ENCODE data around the gene GPR143. TPM values are rescaled to one million over a fixed set of nuclear protein-coding genes. Genes with fewer than 3 reads are reported as not detected.

Gene GPR143
- total and polyA plus RNA-seq, 3 experiments from 2014 or later = 0.15 TPM; not detected in 2

GRCh38 chrX:9710332-9710731 lies 55.3 kb downstream of the GPR143 start:
- Histone ChIP-seq H3K4me3 (ENCODE audit: low read length) (no peak overlapping the region), H3K27me3 (ENCODE audit: insufficient read depth, low read length, poor library complexity, severe bottlenecking) (no peaks in the 10 kb centered on the region), H3K9me3 (ENCODE audit: low read length) (no peaks in the 10 kb centered on the region), H3K27ac (ENCODE audit: low read depth, low read length) (no peak overlapping the region), H3K36me3 (ENCODE audit: insufficient read depth, low read length) (peaks cover 14% of the 10 kb centered on the region), H3K4me1 (ENCODE audit: insufficient read depth, low read length) (no peaks in the 10 kb centered on the region)
- peaks cover 4 to 52% (median 11%) of the 10 kb centered on the region in 3 donors for H3K36me3 Mint-ChIP-seq
- H3K4me1 Mint-ChIP-seq = peaks cover 8 to 13% (median 12%) of the 10 kb centered on the region in 3 donors
- no peak overlapping the region for H3K27ac Mint-ChIP-seq
- POLR2A ChIA-PET = no interaction called here
- CTCF ChIA-PET = interaction anchor here (1.6 kb wide), 1 partner anchor 966 kb away, joined by 6 read pairs; no protein-coding TSS in a partner anchor
- no peaks in the 10 kb centered on the region for H3K27me3 Mint-ChIP-seq
- DNase-seq = no peak
- H3K9me3 Mint-ChIP-seq = no peaks in the 10 kb centered on the region
- H3K4me3 Mint-ChIP-seq = no peak overlapping the region

GRCh38 chrX:9708923-9709553 lies 56.6 kb downstream of the GPR143 start:
- H3K27ac Mint-ChIP-seq = peak overlapping the region in 4 of 8 donors; percentile 19 to 76 (median 24)
- Histone ChIP-seq H3K9me3 (ENCODE audit: low read length) (no peaks in the 10 kb centered on the region), H3K4me1 (ENCODE audit: insufficient read depth, low read length) (no peaks in the 10 kb centered on the region), H3K36me3 (ENCODE audit: insufficient read depth, low read length) (peaks cover 14% of the 10 kb centered on the region), H3K27ac (ENCODE audit: low read depth, low read length) (no peak overlapping the region), H3K27me3 (ENCODE audit: insufficient read depth, low read length, poor library complexity, severe bottlenecking) (no peaks in the 10 kb centered on the region), H3K4me3 (ENCODE audit: low read length) (no peak overlapping the region)
- H3K27me3 Mint-ChIP-seq = no peaks in the 10 kb centered on the region
- H3K9me3 Mint-ChIP-seq = peaks cover 0 to 3% (median 0%) of the 10 kb centered on the region in 5 donors
- ChIA-PET POLR2A (no interaction called here), CTCF (interaction anchor here (0.5 to 1.6 kb wide), 2 partner anchors 144 to 965 kb away, joined by 3 to 6 read pairs; no protein-coding TSS in a partner anchor)
- H3K36me3 Mint-ChIP-seq = peaks cover 4 to 49% (median 18%) of the 10 kb centered on the region in 3 donors
- peaks cover 8 to 13% (median 12%) of the 10 kb centered on the region in 3 donors for H3K4me1 Mint-ChIP-seq
- H3K4me3 Mint-ChIP-seq = peak overlapping the region in 1 of 7 donors; percentile 72
- DNase-seq = peak; percentile 64 to 81 (median 71)

- H3K27ac ChIP-seq (ENCODE audit: low read depth, low read length) = no peak overlapping the region
- DNase-seq = no peak
- H3K4me3 Mint-ChIP-seq = no peak overlapping the region
- ChIA-PET CTCF (no interaction called here), POLR2A (no interaction called here)
- no peak overlapping the region for H3K27ac Mint-ChIP-seq
- H3K27me3 Mint-ChIP-seq = no peaks in the 10 kb centered on the region
- H3K27me3 ChIP-seq (ENCODE audit: insufficient read depth, low read length, poor library complexity, severe bottlenecking) = no peaks in the 10 kb centered on the region
- peaks cover 8 to 13% (median 12%) of the 10 kb centered on the region in 3 donors for H3K4me1 Mint-ChIP-seq
- H3K9me3 ChIP-seq (ENCODE audit: low read length) = no peaks in the 10 kb centered on the region
- H3K36me3 Mint-ChIP-seq = peaks cover 6 to 48% (median 22%) of the 10 kb centered on the region in 3 donors
- H3K4me3 ChIP-seq (ENCODE audit: low read length) = no peak overlapping the region
- H3K4me1 ChIP-seq (ENCODE audit: insufficient read depth, low read length) = no peaks in the 10 kb centered on the region
- H3K9me3 Mint-ChIP-seq = peaks cover 0 to 3% (median 0%) of the 10 kb centered on the region in 5 donors
- peaks cover 14% of the 10 kb centered on the region for H3K36me3 ChIP-seq (ENCODE audit: insufficient read depth, low read length)
Measured at GRCh38 chrX:9708086-9708485, 57.6 kb downstream of the GPR143 start.

- Histone ChIP-seq H3K36me3 (ENCODE audit: insufficient read depth, low read length) (peaks cover 14% of the 10 kb centered on the region), H3K27ac (ENCODE audit: low read depth, low read length) (no peak overlapping the region), H3K4me1 (ENCODE audit: insufficient read depth, low read length) (no peaks in the 10 kb centered on the region), H3K27me3 (ENCODE audit: insufficient read depth, low read length, poor library complexity, severe bottlenecking) (no peaks in the 10 kb centered on the region), H3K9me3 (ENCODE audit: low read length) (no peaks in the 10 kb centered on the region), H3K4me3 (ENCODE audit: low read length) (no peak overlapping the region)
- Mint-ChIP-seq H3K9me3 (peaks cover 0 to 3% (median 0%) of the 10 kb centered on the region in 5 donors), H3K4me3 (peak overlapping the region in 1 of 7 donors; percentile 51), H3K4me1 (peaks cover 8 to 13% (median 12%) of the 10 kb centered on the region in 3 donors), H3K36me3 (peaks cover 6 to 43% (median 16%) of the 10 kb centered on the region in 3 donors), H3K27me3 (no peaks in the 10 kb centered on the region), H3K27ac (no peak overlapping the region)
- ChIA-PET CTCF (no interaction called here), POLR2A (no interaction called here)
- DNase-seq = no peak
Measured at GRCh38 chrX:9707306-9708033, 58.2 kb downstream of the GPR143 start.

GRCh38 chrX:9706421-9706820 lies 59.2 kb downstream of the GPR143 start:
- no peak overlapping the region for H3K4me3 Mint-ChIP-seq
- H3K4me1 ChIP-seq (ENCODE audit: insufficient read depth, low read length) = no peaks in the 10 kb centered on the region
- CTCF ChIA-PET = no interaction called here
- no peak overlapping the region for H3K27ac ChIP-seq (ENCODE audit: low read depth, low read length)
- H3K36me3 Mint-ChIP-seq = peaks cover 6 to 39% (median 21%) of the 10 kb centered on the region in 3 donors
- no peak for DNase-seq
- H3K27me3 Mint-ChIP-seq = no peaks in the 10 kb centered on the region
- peaks cover 8% of the 10 kb centered on the region for H3K36me3 ChIP-seq (ENCODE audit: insufficient read depth, low read length)
- H3K9me3 Mint-ChIP-seq = peaks cover 0 to 3% (median 0%) of the 10 kb centered on the region in 5 donors
- peaks cover 8 to 13% (median 12%) of the 10 kb centered on the region in 3 donors for H3K4me1 Mint-ChIP-seq
- H3K27me3 ChIP-seq (ENCODE audit: insufficient read depth, low read length, poor library complexity, severe bottlenecking) = no peaks in the 10 kb centered on the region
- H3K4me3 ChIP-seq (ENCODE audit: low read length) = no peak overlapping the region
- H3K27ac Mint-ChIP-seq = no peak overlapping the region
- no peaks in the 10 kb centered on the region for H3K9me3 ChIP-seq (ENCODE audit: low read length)
- POLR2A ChIA-PET = no interaction called here

GRCh38 chrX:9704876-9705465 lies 60.7 kb downstream of the GPR143 start:
- Histone ChIP-seq H3K4me3 (ENCODE audit: low read length) (no peak overlapping the region), H3K4me1 (ENCODE audit: insufficient read depth, low read length) (no peaks in the 10 kb centered on the region), H3K27ac (ENCODE audit: low read depth, low read length) (no peak overlapping the region), H3K36me3 (ENCODE audit: insufficient read depth, low read length) (peaks cover 8% of the 10 kb centered on the region), H3K9me3 (ENCODE audit: low read length) (no peaks in the 10 kb centered on the region), H3K27me3 (ENCODE audit: insufficient read depth, low read length, poor library complexity, severe bottlenecking) (no peaks in the 10 kb centered on the region)
- no peak for DNase-seq
- POLR2A ChIA-PET = no interaction called here
- peaks cover 8 to 13% (median 12%) of the 10 kb centered on the region in 3 donors for H3K4me1 Mint-ChIP-seq
- H3K27ac Mint-ChIP-seq = no peak overlapping the region
- no peak overlapping the region for H3K4me3 Mint-ChIP-seq
- H3K27me3 Mint-ChIP-seq = no peaks in the 10 kb centered on the region
- H3K9me3 Mint-ChIP-seq = peaks cover 0 to 3% (median 0%) of the 10 kb centered on the region in 5 donors
- CTCF ChIA-PET = no interaction called here
- H3K36me3 Mint-ChIP-seq = peaks cover 10 to 42% (median 21%) of the 10 kb centered on the region in 3 donors

- Histone ChIP-seq H3K27me3 (ENCODE audit: insufficient read depth, low read length, poor library complexity, severe bottlenecking) (no peaks in the 10 kb centered on the region), H3K36me3 (ENCODE audit: insufficient read depth, low read length) (no peaks in the 10 kb centered on the region), H3K4me3 (ENCODE audit: low read length) (no peak overlapping the region), H3K27ac (ENCODE audit: low read depth, low read length) (no peak overlapping the region), H3K4me1 (ENCODE audit: insufficient read depth, low read length) (no peaks in the 10 kb centered on the region), H3K9me3 (ENCODE audit: low read length) (no peaks in the 10 kb centered on the region)
- Mint-ChIP-seq H3K4me3 (no peak overlapping the region), H3K27me3 (no peaks in the 10 kb centered on the region), H3K27ac (peak overlapping the region in 1 of 8 donors; percentile 19), H3K36me3 (peaks cover 10 to 44% (median 21%) of the 10 kb centered on the region in 3 donors), H3K9me3 (peaks cover 0 to 3% (median 0%) of the 10 kb centered on the region in 5 donors), H3K4me1 (peaks cover 1 to 6% (median 3%) of the 10 kb centered on the region in 3 donors)
- no peak for DNase-seq
- ChIA-PET CTCF (interaction anchor here (1.6 kb wide), 1 partner anchor 732 kb away, joined by 3 read pairs; no protein-coding TSS in a partner anchor), POLR2A (no interaction called here)
Measured at GRCh38 chrX:9703406-9703805, 62.2 kb downstream of the GPR143 start.

- H3K27ac Mint-ChIP-seq = no peak overlapping the region
- H3K4me3 ChIP-seq (ENCODE audit: low read length) = no peak overlapping the region
Measured at GRCh38 chrX:9701790-9702189, 63.9 kb downstream of the GPR143 start.

More at GRCh38 chrX:9701790-9702189, 63.9 kb downstream of the GPR143 start:
- H3K4me1 Mint-ChIP-seq = no peaks in the 10 kb centered on the region
- H3K27me3 Mint-ChIP-seq = no peaks in the 10 kb centered on the region
- no peak for DNase-seq
- CTCF ChIA-PET = no interaction called here
- POLR2A ChIA-PET = no interaction called here
- H3K4me3 Mint-ChIP-seq = no peak overlapping the region
- Histone ChIP-seq H3K9me3 (ENCODE audit: low read length) (no peaks in the 10 kb centered on the region), H3K27me3 (ENCODE audit: insufficient read depth, low read length, poor library complexity, severe bottlenecking) (no peaks in the 10 kb centered on the region), H3K27ac (ENCODE audit: low read depth, low read length) (no peak overlapping the region), H3K36me3 (ENCODE audit: insufficient read depth, low read length) (no peaks in the 10 kb centered on the region), H3K4me1 (ENCODE audit: insufficient read depth, low read length) (no peaks in the 10 kb centered on the region)
- peaks cover 11 to 50% (median 21%) of the 10 kb centered on the region in 3 donors for H3K36me3 Mint-ChIP-seq
- H3K9me3 Mint-ChIP-seq = peaks cover 0 to 3% (median 0%) of the 10 kb centered on the region in 5 donors

All from CD8-positive, alpha-beta memory T cell (primary cell).